GM18499 (cell line): ENCODE measurements around the gene SLC6A12.

ENCODE experiments used
- ATAC-seq: cut with Tn5 transposase; IDR thresholded peaks from one replicate; pipeline ENCODE4 v1.9.1; 2021; ENCODE audit warnings: moderate number of reproducible peaks; ENCODE audit not compliant: insufficient read depth, unreplicated experiment

Gene SLC6A12

GRCh38 chr12:168763-169525, 45.0 kb downstream of the SLC6A12 start:
- ATAC-seq: no peak

GRCh38 chr12:167959-168600, 45.9 kb downstream of the SLC6A12 start:
- no peak for ATAC-seq

GRCh38 chr12:166425-167075, 47.4 kb downstream of the SLC6A12 start:
- ATAC-seq: no peak

- no peak for ATAC-seq
Observed at GRCh38 chr12:165862-166368, 48.0 kb downstream of the SLC6A12 start.

GRCh38 chr12:164207-164606, 49.8 kb downstream of the SLC6A12 start:
- no peak for ATAC-seq

GRCh38 chr12:163406-163986, 50.5 kb downstream of the SLC6A12 start:
- no peak for ATAC-seq

GRCh38 chr12:162467-163307, 51.3 kb downstream of the SLC6A12 start:
- ATAC-seq: no peak

- no peak for ATAC-seq
Observed at GRCh38 chr12:161823-162222, 52.1 kb downstream of the SLC6A12 start.

GRCh38 chr12:160858-161257, 53.1 kb downstream of the SLC6A12 start:
- no peak for ATAC-seq

GRCh38 chr12:159156-159782, 54.7 kb downstream of the SLC6A12 start:
- no peak for ATAC-seq

GRCh38 chr12:157644-158043, 56.3 kb downstream of the SLC6A12 start:
- ATAC-seq: no peak

GRCh38 chr12:156945-157344, 57.0 kb downstream of the SLC6A12 start:
- no peak for ATAC-seq

GRCh38 chr12:155646-156045, 58.3 kb downstream of the SLC6A12 start:
- ATAC-seq: no peak

GRCh38 chr12:155006-155405, 59.0 kb downstream of the SLC6A12 start:
- ATAC-seq: no peak

- no peak for ATAC-seq
Observed at GRCh38 chr12:154058-154457, 59.9 kb downstream of the SLC6A12 start.

GRCh38 chr12:153080-153746, 60.7 kb downstream of the SLC6A12 start:
- no peak for ATAC-seq

GRCh38 chr12:152440-152839, 61.5 kb downstream of the SLC6A12 start:
- no peak for ATAC-seq

GRCh38 chr12:151579-151978, 62.4 kb downstream of the SLC6A12 start:
- ATAC-seq: no peak
